ENCODE results near the gene STX4. TPM values are rescaled to one million over a fixed set of nuclear protein-coding genes. Genes with fewer than 3 reads are reported as not detected.

STX4 gene, protein sequence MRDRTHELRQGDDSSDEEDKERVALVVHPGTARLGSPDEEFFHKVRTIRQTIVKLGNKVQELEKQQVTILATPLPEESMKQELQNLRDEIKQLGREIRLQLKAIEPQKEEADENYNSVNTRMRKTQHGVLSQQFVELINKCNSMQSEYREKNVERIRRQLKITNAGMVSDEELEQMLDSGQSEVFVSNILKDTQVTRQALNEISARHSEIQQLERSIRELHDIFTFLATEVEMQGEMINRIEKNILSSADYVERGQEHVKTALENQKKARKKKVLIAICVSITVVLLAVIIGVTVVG
- 10 to 100 TPM; 66.9 to 83.3 TPM for total RNA-seq
- long read RNA-seq, transcript STX4-201 (11 exons, 1,481 nt) = major isoform, 21 of 32 reads
- long read RNA-seq, partial matches to known transcripts = 3 of 32 reads
- long read RNA-seq, other reads (novel, unspliced or antisense) = 6 of 32 reads

DNA sequence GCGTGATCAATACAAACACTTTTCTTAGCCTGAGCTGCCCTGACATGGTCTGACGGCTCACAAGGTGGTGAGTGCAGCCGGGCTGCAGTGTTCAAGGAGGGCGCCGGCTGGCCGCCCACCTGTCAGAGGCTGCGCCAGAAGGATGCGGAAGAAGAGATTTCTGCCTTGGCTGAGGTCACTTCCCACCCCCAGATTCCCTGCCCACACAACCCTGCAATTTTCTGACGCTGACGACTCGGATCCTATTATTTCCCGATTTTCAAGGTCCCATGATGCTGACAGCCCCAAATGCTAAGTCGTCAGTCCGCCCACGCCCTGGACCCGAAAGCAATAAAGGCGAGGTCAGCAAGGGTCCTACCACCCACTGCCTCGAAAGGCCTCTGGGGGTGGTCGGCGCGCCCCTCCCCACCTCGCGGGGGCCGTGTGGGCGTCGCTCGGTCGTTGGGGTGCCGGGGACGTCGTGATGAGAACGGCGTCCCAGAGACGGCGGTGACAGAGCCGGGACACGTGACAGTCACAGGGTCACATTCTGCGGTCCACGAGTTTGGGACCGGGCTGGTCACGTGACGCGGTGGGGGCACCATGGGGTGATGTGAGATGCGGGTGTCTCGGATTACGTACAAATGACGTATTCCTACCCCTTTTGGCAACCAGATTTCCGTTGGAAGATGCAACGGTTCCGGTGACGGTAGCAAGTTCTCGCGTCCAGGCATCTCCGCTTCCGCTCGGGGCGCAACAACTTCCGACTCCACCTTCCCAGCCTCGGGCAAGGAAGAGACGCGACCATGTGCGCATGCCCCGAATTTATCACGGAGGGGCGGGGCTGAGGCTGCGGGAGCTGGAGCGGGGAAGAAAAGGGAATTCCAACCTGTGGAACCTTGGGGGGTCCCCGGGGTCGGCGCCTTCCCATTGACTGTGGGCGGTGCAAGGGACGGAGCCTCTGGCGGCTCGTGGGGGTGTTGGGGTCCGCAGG lies at the start of gene STX4:
Gene STX4, plus strand, starts transcription at position 823 of the 973 bp plus-strand sequence. CDS start 248 bp downstream, outside the sequence.
- intact Hi-C loops (cut with DNase I, micrococcal nuclease) = no loop called here
- ATAC-seq = peak; percentile 93
- peak; percentile 98 for DNase-seq

- intact Hi-C loops (cut with DNase I, micrococcal nuclease) = loop anchor here in 1 of 2 donors (10.0 kb wide), 1 partner anchor 161 kb away; no protein-coding TSS in a partner anchor
- DNase-seq (no peak), ATAC-seq (no peak)
These were observed 49.3 kb upstream of the STX4 start for GRCh38 chr16:30983898-30984610.

DNA sequence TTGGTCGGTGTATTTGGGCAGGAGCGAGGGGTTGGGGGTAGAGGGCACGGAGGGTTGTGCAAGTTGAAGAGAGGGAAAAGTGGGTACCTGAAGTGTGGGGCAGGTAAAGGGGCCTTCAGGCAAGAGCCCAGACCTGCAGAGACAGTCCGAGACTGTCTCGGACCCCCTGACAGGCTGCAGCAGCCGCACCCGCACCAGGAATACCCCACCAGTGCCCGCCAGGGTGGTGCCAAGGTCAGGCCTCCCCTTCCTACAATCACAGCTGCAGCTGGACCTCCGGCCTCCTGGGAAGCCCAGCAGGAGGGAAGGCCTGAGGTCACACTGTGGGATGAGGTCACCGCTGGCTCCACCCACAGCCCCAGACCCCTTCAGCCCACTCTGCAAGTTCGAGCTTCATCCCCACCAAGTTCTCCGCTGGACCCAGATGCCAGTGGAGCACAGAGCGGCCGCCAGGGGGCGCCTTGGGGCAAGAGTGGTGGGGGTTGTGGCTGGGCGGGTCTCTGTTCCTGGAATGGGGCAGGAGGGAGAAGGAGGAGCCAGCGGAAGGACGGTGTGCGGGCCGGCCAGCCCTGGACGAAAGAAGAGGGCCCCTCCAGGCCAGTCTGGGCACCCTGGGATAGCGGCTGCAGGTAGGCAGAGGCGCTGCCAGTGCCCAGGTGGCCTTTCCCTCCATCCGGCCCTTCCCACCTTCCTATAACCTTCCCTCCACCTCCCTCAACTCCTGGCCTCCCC lies 48.5 kb upstream of the STX4 start, which contains the start of gene HSD3B7:
Gene HSD3B7, plus strand, starts transcription at position 539 of the 732 bp plus-strand sequence. CDS start 452 bp downstream, outside the sequence.
- DNase-seq (peak; percentile 88 to 94), ATAC-seq (peak; percentile 89)
- intact Hi-C loops (cut with DNase I, micrococcal nuclease) = loop anchor here in 1 of 2 donors (5.0 to 10.0 kb wide), 2 partner anchors 160 to 457 kb away; partner anchors contain the start of gene ZNF843

DNA sequence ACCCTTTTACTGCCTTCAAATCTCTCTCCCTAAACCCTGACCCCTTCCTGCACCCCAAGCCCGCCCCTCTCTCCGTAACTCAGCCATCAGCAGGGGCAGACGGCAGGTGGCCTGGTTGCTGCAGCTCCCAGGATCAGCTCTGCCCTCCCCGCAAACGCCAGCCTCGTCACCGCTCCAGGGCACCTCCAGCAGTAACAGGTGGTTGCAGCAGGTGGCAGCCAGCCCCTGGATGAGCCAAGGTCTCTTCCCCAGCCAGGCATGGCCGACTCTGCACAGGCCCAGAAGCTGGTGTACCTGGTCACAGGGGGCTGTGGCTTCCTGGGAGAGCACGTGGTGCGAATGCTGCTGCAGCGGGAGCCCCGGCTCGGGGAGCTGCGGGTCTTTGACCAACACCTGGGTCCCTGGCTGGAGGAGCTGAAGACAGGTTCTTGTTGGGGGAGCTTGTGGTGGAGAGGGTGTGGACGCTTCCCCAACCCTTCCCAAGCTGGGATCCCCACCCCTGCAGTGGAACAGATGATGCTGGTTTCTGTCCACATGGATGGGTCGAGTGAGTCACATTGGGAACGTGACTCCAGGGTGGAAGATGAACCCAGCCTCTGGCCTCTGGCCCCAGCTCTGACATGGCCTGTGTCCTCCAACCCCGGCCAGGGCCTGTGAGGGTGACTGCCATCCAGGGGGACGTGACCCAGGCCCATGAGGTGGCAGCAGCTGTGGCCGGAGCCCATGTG lies 47.8 kb upstream of the STX4 start:
- DNase-seq (peak; percentile 78 to 79), ATAC-seq (peak; percentile 93)
- intact Hi-C loops (cut with DNase I, micrococcal nuclease) = loop anchor here in 1 of 2 donors (5.0 to 10.0 kb wide), 2 partner anchors 159 to 457 kb away; partner anchors contain the start of gene ZNF843

DNA sequence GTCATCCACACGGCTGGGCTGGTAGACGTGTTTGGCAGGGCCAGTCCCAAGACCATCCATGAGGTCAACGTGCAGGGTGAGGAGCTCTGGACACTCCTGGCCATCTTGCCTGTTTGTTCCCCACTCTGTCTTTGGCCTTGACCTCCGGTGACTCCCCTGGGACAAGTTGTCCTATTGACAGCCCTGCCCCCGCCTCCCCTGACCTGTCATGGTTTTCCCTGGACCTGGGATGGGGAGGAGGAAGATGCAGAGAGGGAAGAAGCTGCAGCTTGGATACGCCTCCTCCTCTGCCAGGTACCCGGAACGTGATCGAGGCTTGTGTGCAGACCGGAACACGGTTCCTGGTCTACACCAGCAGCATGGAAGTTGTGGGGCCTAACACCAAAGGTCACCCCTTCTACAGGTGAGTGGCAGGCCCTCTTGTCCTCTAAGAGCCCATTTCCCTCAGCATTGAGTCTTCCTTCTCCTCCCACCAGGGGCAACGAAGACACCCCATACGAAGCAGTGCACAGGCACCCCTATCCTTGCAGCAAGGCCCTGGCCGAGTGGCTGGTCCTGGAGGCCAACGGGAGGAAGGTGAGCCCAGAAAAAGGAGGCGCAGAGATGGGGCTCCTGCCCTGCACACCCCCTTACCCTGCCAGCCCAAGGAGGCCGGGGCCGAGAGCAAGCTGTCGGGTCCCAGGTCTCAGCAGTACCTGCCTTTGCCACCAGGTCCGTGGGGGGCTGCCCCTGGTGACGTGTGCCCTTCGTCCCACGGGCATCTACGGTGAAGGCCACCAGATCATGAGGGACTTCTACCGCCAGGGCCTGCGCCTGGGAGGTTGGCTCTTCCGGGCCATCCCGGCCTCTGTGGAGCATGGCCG lies 47.0 kb upstream of the STX4 start:
- intact Hi-C loops (cut with DNase I, micrococcal nuclease) = loop anchor here in 1 of 2 donors (5.0 to 10.0 kb wide), 2 partner anchors 158 to 456 kb away; partner anchors contain the start of gene ZNF843
- ATAC-seq (no peak), DNase-seq (no peak)

DNA sequence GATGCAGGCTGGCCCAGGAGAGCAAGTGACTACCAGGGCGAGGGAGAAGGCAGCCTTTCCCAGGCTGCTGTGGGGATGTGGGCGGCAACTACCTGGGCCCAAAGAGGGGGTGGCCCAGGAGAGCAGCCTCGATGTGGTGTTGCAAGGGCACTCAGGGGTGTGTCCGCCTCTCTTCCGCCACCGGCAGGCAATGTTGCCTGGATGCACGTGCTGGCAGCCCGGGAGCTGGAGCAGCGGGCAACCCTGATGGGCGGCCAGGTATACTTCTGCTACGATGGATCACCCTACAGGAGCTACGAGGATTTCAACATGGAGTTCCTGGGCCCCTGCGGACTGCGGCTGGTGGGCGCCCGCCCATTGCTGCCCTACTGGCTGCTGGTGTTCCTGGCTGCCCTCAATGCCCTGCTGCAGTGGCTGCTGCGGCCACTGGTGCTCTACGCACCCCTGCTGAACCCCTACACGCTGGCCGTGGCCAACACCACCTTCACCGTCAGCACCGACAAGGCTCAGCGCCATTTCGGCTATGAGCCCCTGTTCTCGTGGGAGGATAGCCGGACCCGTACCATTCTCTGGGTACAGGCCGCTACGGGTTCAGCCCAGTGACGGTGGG lies 45.7 kb upstream of the STX4 start:
- intact Hi-C loops (cut with DNase I, micrococcal nuclease) = loop anchor here in 1 of 2 donors (5.0 to 10.0 kb wide), 2 partner anchors 157 to 455 kb away; partner anchors contain the start of gene ZNF843
- ATAC-seq (no peak), DNase-seq (no peak)

- no peak for DNase-seq
These were observed 43.8 kb upstream of the STX4 start for GRCh38 chr16:30989469-30990047.

GRCh38 chr16:30990105-30990504 lies 43.3 kb upstream of the STX4 start:
- ATAC-seq = no peak
- DNase-seq = no peak
- intact Hi-C loops (cut with DNase I, micrococcal nuclease) = no loop called here

More at GRCh38 chr16:30989469-30990047, 43.8 kb upstream of the STX4 start:
- intact Hi-C loops (cut with DNase I, micrococcal nuclease) = loop anchor here in 1 of 2 donors (5.0 to 10.0 kb wide), 2 partner anchors 155 to 453 kb away; partner anchors contain the start of gene ZNF843
- ATAC-seq = no peak

DNA sequence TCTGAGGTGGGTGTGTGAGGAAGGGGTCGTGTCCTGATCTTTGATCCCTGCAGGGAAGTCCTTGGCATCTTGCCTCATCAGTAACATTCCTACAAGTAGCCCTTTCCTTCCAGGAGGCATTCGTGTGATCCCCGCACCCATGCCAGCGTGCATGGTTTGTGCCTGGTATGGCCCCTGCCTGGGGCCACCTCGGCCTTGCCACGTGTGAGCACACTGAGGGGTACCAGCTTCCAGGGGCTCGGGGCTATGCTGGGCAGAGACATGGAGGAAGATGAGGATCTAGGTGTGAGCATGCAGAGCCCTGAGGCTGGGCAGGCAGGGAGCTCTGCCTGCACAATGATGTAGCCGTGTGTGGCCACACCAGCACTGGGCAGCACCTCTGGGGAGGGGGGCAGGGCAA lies 42.3 kb upstream of the STX4 start:
- no peak for DNase-seq
- ATAC-seq = no peak
- intact Hi-C loops (cut with DNase I, micrococcal nuclease) = no loop called here

DNA sequence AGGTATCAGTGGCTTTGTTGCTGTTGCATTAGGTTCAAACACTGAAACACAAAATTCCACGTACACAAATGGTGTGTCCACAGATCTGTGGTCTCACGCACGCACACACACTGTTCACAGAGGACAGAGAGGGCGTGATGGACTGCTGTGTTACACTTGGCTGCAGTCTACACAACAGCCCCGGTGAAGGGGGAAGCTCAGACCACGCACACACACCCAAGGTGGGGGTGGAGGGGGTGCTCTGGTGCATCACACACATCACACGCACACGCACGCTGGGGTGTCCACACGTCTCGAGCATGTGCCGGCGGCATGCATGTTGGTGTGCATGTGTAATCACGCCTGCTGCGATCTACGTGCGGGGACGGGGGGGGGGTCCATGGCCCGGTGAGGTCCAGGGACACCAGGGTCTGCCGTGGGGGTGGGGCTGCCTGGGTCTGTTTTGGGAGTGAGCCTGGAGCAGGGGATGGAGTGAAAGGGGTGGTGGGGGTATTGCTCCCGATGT lies 41.0 kb upstream of the STX4 start:
- ATAC-seq (no peak), DNase-seq (no peak)
- intact Hi-C loops (cut with DNase I, micrococcal nuclease) = no loop called here

DNA sequence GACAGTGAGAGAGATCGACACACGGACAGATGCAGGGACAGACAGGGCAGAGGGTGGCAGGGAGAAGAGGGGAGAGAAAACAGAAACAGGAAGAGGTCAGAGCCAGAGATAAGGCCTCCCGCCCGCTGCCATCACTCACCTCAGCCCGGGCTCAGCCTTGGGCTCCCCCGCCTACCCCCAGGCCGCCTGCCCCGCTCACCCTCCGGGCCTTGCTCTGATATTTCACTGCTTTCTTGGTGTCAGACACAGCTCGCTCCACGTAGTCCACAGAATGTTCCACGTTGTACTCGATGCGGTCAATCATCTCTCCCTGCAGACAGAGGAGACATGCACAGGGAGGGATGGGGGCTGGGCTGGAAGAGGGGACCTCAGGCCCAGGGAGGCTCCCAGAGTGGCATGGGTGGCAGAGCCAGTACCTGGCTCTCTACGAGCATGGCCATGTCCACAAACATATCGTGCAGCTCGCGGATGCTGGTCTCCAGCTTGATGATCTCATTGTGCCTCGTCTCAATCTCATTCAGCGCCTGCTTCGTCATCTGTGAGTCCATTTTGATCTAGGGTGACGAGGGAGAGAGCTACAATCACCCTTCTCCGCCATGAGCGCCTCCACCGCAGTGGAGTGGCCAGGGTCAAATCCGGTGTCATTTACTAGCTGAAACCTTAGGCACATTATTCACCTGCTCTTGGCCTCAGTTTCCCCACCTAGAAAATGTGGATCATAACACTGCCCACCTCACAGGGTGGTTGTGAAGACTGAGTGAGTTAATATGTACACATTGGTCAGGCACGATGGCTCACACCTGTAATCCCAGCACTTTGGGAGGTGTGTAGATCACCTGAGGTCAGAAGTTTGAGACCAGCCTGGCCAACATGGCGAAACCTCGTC lies 40.2 kb upstream of the STX4 start:
- DNase-seq (no peak), ATAC-seq (no peak)
- intact Hi-C loops (cut with DNase I, micrococcal nuclease) = no loop called here

GRCh38 chr16:30995927-30996323 lies 37.4 kb upstream of the STX4 start:
- DNase-seq (no peak), ATAC-seq (no peak)
- intact Hi-C loops (cut with DNase I, micrococcal nuclease) = no loop called here

DNA sequence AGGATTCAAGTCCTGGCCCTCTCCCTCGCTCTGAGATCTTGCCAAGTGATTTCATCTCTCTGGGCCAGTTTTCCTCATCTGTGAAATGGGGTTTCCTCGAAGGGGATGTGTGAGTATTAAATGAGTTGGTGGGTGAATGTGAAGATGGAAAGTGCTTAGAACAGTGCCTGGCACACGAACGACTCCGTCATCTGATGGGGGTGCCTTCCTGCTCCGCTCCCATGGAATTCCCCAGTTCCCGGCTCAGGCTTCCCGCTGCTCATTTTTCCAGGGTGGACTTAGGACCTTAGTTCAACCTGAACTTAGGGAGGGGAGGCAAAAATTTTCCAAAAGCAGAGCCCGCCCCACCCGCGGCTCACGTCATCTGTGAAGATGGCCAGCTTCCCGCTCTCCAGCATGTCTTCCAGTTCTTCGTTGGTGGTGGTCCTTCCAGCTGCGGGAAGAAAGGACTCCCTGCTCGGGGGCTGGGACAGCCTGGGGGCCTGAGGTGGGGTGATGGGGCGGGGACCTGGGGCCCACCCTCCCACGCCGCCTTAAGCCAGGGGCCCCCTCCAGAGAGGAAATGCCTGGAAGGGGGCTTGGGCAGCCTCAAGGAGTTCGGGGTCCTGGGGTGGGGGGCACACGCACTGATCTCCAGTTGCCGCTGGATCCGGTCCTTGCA lies 36.9 kb upstream of the STX4 start:
- ATAC-seq (peak; percentile 51), DNase-seq (peak; percentile 43 to 47)
- intact Hi-C loops (cut with DNase I, micrococcal nuclease) = no loop called here
